ENCODE results near the gene OAT.

DNA sequence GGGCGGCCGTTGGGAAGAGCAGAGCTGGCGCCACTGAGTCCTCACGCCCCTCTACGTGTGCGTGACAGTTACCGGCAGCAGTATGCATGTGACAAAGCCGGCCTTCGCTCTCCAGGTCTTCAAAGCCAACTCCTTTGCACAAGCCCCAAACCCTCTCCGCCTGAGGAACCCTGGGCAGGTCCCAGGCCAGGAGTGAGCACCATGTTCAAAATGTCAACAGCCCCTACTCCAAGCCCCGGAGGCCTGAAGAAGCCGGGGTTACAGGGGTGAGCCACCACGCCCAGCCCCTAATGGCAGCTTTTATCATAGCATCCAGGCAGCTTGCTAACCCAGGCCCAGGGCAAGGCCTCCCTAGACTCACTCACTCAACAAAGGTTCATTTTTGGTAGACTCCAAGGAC is 70.8 kb downstream of the OAT start:
- TF ChIP-seq, protein P1, sequence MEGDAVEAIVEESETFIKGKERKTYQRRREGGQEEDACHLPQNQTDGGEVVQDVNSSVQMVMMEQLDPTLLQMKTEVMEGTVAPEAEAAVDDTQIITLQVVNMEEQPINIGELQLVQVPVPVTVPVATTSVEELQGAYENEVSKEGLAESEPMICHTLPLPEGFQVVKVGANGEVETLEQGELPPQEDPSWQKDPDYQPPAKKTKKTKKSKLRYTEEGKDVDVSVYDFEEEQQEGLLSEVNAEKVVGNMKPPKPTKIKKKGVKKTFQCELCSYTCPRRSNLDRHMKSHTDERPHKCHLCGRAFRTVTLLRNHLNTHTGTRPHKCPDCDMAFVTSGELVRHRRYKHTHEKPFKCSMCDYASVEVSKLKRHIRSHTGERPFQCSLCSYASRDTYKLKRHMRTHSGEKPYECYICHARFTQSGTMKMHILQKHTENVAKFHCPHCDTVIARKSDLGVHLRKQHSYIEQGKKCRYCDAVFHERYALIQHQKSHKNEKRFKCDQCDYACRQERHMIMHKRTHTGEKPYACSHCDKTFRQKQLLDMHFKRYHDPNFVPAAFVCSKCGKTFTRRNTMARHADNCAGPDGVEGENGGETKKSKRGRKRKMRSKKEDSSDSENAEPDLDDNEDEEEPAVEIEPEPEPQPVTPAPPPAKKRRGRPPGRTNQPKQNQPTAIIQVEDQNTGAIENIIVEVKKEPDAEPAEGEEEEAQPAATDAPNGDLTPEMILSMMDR (IDR thresholded peaks at IDR 0.05) = no peak
- TF ChIP-seq POLR2A (IDR thresholded peaks at IDR 0.05) = no peak
- no peak for TF ChIP-seq POLR2AphosphoS5 (IDR thresholded peaks at IDR 0.05)

Data from stomach (tissue), 4 donors.